OCI-LY1 (cell line): ENCODE data around the gene CFAP61.

Experiments
- H2AFZ ChIP-seq: fragments of 200-600 bp; sonication (generic), shearing (Covaris generic); 2 replicates; pipeline ENCODE4 v1.6.0; 2014; ENCODE audit warnings: antibody characterized with exemption, mild to moderate bottlenecking, low read length
- H3F3A ChIP-seq: fragments of 200-600 bp; sonication (generic), shearing (Covaris generic); 2 replicates; pipeline ENCODE4 v1.6.0; 2014; ENCODE audit warnings: mild to moderate bottlenecking, antibody characterized with exemption, low read length, moderate library complexity; ENCODE audit not compliant: insufficient read depth
- H3K27ac ChIP-seq: fragments of 200-600 bp; sonication (generic); 2 replicates; pipeline ENCODE4 v1.5.1; 2014; ENCODE audit warnings: low read length, mixed run types, mild to moderate bottlenecking, low read depth; ENCODE audit not compliant: poor library complexity, severe bottlenecking
- H3K27me3 ChIP-seq: fragments of 200-600 bp; sonication (generic); 2 replicates; pipeline ENCODE4 v1.6.0; 2014; ENCODE audit warnings: antibody characterized with exemption, mild to moderate bottlenecking, low read length, moderate library complexity; ENCODE audit not compliant: insufficient read depth
- H3K36me3 ChIP-seq: fragments of 200-600 bp; sonication (generic); 2 replicates; pipeline ENCODE4 v1.6.1; 2014; ENCODE audit warnings: mild to moderate bottlenecking, antibody characterized with exemption, low read length, moderate library complexity, mixed read lengths; ENCODE audit not compliant: insufficient read depth
- H3K4me1 ChIP-seq: fragments of 200-600 bp; sonication (generic); 2 replicates; pipeline ENCODE4 v1.5.1; 2014; ENCODE audit warnings: mild to moderate bottlenecking, low read length, moderate library complexity; ENCODE audit not compliant: insufficient read depth, severe bottlenecking
- H3K4me2 ChIP-seq: fragments of 200-600 bp; sonication (generic), shearing (Covaris generic); 2 replicates; pipeline ENCODE4 v1.6.1; 2014; ENCODE audit warnings: low read length
- H3K4me3 ChIP-seq: fragments of 200-600 bp; sonication (generic); 2 replicates; pipeline ENCODE4 v1.5.1; 2014; ENCODE audit warnings: low read length, low read depth, mild to moderate bottlenecking, mixed read lengths; ENCODE audit not compliant: poor library complexity, severe bottlenecking
- H3K79me2 ChIP-seq: fragments of 200-600 bp; shearing (Covaris generic); 2 replicates; pipeline ENCODE4 v1.6.1; 2016; ENCODE audit warnings: mixed run types, low read length, mixed read lengths; ENCODE audit not compliant: insufficient read depth
- H3K9ac ChIP-seq: fragments of 200-600 bp; sonication (generic), shearing (Covaris generic); 2 replicates; pipeline ENCODE4 v1.6.1; 2014; ENCODE audit warnings: mild to moderate bottlenecking, low read length, mixed read lengths
- H3K9me2 ChIP-seq: fragments of 200-600 bp; sonication (generic), shearing (Covaris generic); 2 replicates; pipeline ENCODE4 v1.6.1; 2014; ENCODE audit warnings: low read depth, mild to moderate bottlenecking, low read length, mixed read lengths
- H3K9me3 ChIP-seq: fragments of 200-600 bp; shearing (Covaris generic); 2 replicates; pipeline ENCODE4 v1.6.1; 2014; ENCODE audit warnings: low read length, mixed read lengths
- H4K20me1 ChIP-seq: fragments of 200-600 bp; sonication (generic), shearing (Covaris generic); 2 replicates; pipeline ENCODE4 v1.6.0; 2016; ENCODE audit warnings: mild to moderate bottlenecking, low read length; ENCODE audit not compliant: insufficient read depth
- EZH2 ChIP-seq: fragments of 200-600 bp; sonication (generic), shearing (Covaris generic); IDR thresholded peaks from 2 replicates; pipeline ENCODE4 v1.8.0; 2017; ENCODE audit warnings: borderline replicate concordance, mixed run types, mild to moderate bottlenecking, antibody characterized with exemption, low read length, moderate library complexity, mixed read lengths
- TF ChIP-seq, protein P1 (sequence below): fragments of 200-600 bp; sonication (generic), shearing (Covaris generic); IDR thresholded peaks from 2 replicates; pipeline ENCODE4 v1.5.1; 2017; ENCODE audit warnings: mild to moderate bottlenecking, antibody characterized with exemption, low read length, moderate library complexity, mixed read lengths

Gene CFAP61

DNA sequence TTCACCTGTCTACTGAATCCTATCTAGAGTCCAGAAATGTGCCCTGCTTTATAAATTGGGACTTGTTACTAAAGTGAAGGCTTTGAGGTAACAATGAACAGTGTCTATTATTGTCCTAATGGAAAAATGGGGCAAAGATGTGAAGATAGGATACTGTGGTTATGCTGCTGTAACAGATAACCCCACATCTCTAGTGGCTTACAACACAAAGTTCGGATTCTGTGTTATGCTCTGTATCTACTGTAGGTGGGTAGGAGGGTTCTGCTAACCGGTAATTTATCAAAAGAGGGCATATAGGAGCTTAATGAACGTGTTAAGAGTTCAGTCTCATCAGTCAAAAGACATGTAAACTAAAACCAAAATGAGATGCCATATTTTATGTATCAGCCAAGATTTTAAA lies 28.9 kb upstream of the CFAP61 start:
- Histone ChIP-seq H4K20me1 (no peaks in the 10 kb centered on the region), H3K9me2 (no peaks in the 10 kb centered on the region), H3K36me3 (peaks cover 67% of the 10 kb centered on the region), H3K27me3 (no peaks in the 10 kb centered on the region), H3K27ac (no peak overlapping the region), H3K4me2 (no peak overlapping the region), H3K9ac (no peak overlapping the region), H3F3A (no peaks in the 10 kb centered on the region), H3K79me2 (peaks cover 57% of the 10 kb centered on the region), H3K4me3 (no peak overlapping the region), H3K9me3 (no peaks in the 10 kb centered on the region), H3K4me1 (peaks cover 23% of the 10 kb centered on the region), H2AFZ (no peak overlapping the region)
- TF ChIP-seq, protein P1, sequence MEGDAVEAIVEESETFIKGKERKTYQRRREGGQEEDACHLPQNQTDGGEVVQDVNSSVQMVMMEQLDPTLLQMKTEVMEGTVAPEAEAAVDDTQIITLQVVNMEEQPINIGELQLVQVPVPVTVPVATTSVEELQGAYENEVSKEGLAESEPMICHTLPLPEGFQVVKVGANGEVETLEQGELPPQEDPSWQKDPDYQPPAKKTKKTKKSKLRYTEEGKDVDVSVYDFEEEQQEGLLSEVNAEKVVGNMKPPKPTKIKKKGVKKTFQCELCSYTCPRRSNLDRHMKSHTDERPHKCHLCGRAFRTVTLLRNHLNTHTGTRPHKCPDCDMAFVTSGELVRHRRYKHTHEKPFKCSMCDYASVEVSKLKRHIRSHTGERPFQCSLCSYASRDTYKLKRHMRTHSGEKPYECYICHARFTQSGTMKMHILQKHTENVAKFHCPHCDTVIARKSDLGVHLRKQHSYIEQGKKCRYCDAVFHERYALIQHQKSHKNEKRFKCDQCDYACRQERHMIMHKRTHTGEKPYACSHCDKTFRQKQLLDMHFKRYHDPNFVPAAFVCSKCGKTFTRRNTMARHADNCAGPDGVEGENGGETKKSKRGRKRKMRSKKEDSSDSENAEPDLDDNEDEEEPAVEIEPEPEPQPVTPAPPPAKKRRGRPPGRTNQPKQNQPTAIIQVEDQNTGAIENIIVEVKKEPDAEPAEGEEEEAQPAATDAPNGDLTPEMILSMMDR = no peak
- no peak for TF ChIP-seq EZH2

DNA sequence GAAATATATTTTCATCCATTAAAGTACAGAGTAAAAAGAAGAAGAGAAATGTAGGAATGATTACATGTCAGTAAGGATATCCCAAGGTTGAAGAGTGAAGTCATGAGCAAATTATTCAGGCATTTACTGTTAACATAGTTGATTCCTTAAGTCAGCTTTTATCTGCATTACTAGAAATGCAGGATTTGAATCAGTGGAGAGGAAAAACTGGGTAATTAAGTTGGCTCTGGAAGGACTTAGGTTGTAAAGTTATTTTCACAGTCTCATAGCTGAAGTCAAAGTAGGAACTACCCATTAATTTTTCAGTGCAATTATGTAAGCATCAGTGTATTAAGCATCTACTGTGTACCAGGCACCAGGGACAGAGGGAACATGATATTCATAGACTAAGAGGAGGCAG lies 27.4 kb upstream of the CFAP61 start:
- no peak overlapping the region for H3K27ac ChIP-seq

DNA sequence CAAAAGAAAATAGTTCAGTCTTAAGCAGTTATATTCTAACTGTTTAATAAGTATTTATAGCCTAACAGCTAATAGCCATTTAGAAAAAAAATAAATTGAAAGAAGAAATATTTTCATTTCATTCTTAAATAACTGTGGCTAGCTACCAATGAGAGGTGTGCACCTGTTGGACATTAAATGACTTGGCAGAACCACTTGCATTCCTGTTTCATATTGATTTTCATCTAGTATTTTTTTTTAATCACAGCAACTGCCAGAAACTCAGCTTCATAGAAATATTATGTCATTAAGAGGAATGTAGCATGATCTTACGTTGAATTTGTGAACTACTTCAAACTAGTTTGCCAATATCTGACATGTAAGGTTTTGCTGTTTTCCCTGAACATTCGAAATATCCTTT lies 25.0 kb upstream of the CFAP61 start:
- TF ChIP-seq, protein P1 = no peak
- no peak for TF ChIP-seq EZH2
- no peaks in the 10 kb centered on the region for H3K4me1 ChIP-seq
- no peak overlapping the region for H3K4me2 ChIP-seq
- H3K27ac ChIP-seq = no peak overlapping the region
- no peaks in the 10 kb centered on the region for H3K27me3 ChIP-seq
- H3K9ac ChIP-seq = no peak overlapping the region
- H4K20me1 ChIP-seq = no peaks in the 10 kb centered on the region
- no peak overlapping the region for H3K4me3 ChIP-seq
- peaks cover 23% of the 10 kb centered on the region for H3K79me2 ChIP-seq
- H3F3A ChIP-seq = no peaks in the 10 kb centered on the region
- no peak overlapping the region for H2AFZ ChIP-seq
- H3K36me3 ChIP-seq = peaks cover 89% of the 10 kb centered on the region
- no peaks in the 10 kb centered on the region for H3K9me2 ChIP-seq
- H3K9me3 ChIP-seq = no peaks in the 10 kb centered on the region

More for the DNA sequence above, 27.4 kb upstream of the CFAP61 start:
- no peak for TF ChIP-seq EZH2
- TF ChIP-seq, protein P1 = no peak
- Histone ChIP-seq H3K9me2 (no peaks in the 10 kb centered on the region), H3F3A (no peaks in the 10 kb centered on the region), H3K36me3 (peaks cover 76% of the 10 kb centered on the region), H3K27me3 (no peaks in the 10 kb centered on the region), H3K4me1 (peaks cover 8% of the 10 kb centered on the region), H3K4me3 (no peak overlapping the region), H3K9me3 (no peaks in the 10 kb centered on the region), H2AFZ (no peak overlapping the region), H4K20me1 (no peaks in the 10 kb centered on the region), H3K79me2 (peaks cover 42% of the 10 kb centered on the region), H3K4me2 (no peak overlapping the region), H3K9ac (no peak overlapping the region)
